HG03060 (cell line): ENCODE data around the gene DSPP.

Source experiments
- ATAC-seq: cut with Tn5 transposase; IDR thresholded peaks from one replicate; pipeline ENCODE4 v1.9.1; 2021; ENCODE audit warnings: low read depth, moderate number of reproducible peaks; ENCODE audit not compliant: unreplicated experiment

Gene DSPP

GRCh38 chr4:87624698-87625097 lies 16.4 kb downstream of the DSPP start:
- no peak for ATAC-seq

GRCh38 chr4:87631668-87632067 lies 23.3 kb downstream of the DSPP start:
- ATAC-seq, result no peak

GRCh38 chr4:87632469-87632868 lies 24.1 kb downstream of the DSPP start:
- no peak for ATAC-seq

- no peak for ATAC-seq
Measured at GRCh38 chr4:87633243-87633642, 24.9 kb downstream of the DSPP start.

GRCh38 chr4:87644286-87644685 lies 36.0 kb downstream of the DSPP start:
- ATAC-seq, result no peak

GRCh38 chr4:87649980-87650379 lies 41.7 kb downstream of the DSPP start, which contains the start of gene DMP1:
Gene DMP1 (plus strand): TSS chr4:87650280. CDS start chr4:87656493, 6,213 bp downstream.
- no peak for ATAC-seq

- no peak for ATAC-seq
Measured at GRCh38 chr4:87650938-87651337, 42.6 kb downstream of the DSPP start.

- no peak for ATAC-seq
Measured at GRCh38 chr4:87651941-87652340, 43.6 kb downstream of the DSPP start.

- ATAC-seq, result no peak
Measured at GRCh38 chr4:87654487-87655044, 46.2 kb downstream of the DSPP start.

GRCh38 chr4:87657525-87657924 lies 49.2 kb downstream of the DSPP start:
- no peak for ATAC-seq

- no peak for ATAC-seq
Measured at GRCh38 chr4:87659247-87659931, 51.1 kb downstream of the DSPP start.

GRCh38 chr4:87662871-87663270 lies 54.5 kb downstream of the DSPP start:
- no peak for ATAC-seq
